ENCODE results near the gene FANCD2.

- TF ChIP-seq CTCF (IDR thresholded peaks at IDR 0.05) = no peak
- no peak for TF ChIP-seq POLR2A (IDR thresholded peaks at IDR 0.05)
- no peak for TF ChIP-seq POLR2AphosphoS5 (IDR thresholded peaks at IDR 0.05)
These were observed 47.4 kb upstream of the FANCD2 start for GRCh38 chr3:9978710-9979305.
